H1 (cell line): Measurements from ENCODE around the gene TREM1. TPM values are rescaled to one million over a fixed set of nuclear protein-coding genes. Genes with fewer than 3 reads are reported as not detected.
A peak's percentile ranks its signal among the peaks of the same experiment; 100 is the strongest.

Experiments
- CTCF ChIA-PET: fragments of 300-600 bp; sonication (Branson Sonifier 250); formaldehyde crosslinking; loops from one replicate; lab custom pipeline; 2021; ENCODE audit not compliant: partially characterized antibody; lab: Charles Lee
- POLR2A ChIA-PET: fragments of 300-600 bp; sonication (Branson Sonifier 250); formaldehyde crosslinking; loops from one replicate; lab custom pipeline; 2021; ENCODE audit warnings: inconsistent platforms; ENCODE audit not compliant: partially characterized antibody; lab: Charles Lee
- DNase-seq, 2 experiments: peaks; one replicate each; pipeline versions ENCODE4 v3.0.0 to v3.0.0-alpha.2; 2010 to 2022; ENCODE audit warnings: low spot score in 2 of 2, low read depth in 1 of 2, mixed read lengths in 1 of 2
- FAIRE-seq: peaks from 2 replicates; lab custom pipeline; 2011; peaks lifted over from hg19 to GRCh38; lab: Jason Lieb, UNC
- H2AFZ ChIP-seq: 2 replicates; pipeline ENCODE4 v1.8.1; 2012; ENCODE audit warnings: low read length, inconsistent platforms
- H2AK5ac ChIP-seq: 2 replicates; pipeline ENCODE4 v1.6.1; 2013; ENCODE audit warnings: low read depth, low read length
- H2BK120ac ChIP-seq: replicated peaks from 2 replicates; pipeline ENCODE3; 2013; ENCODE audit warnings: low read depth, low read length, inconsistent platforms
- H2BK12ac ChIP-seq: 2 replicates; pipeline ENCODE4 v1.6.1; 2013; ENCODE audit warnings: low read depth, low read length
- H2BK15ac ChIP-seq: 2 replicates; pipeline ENCODE4 v1.6.1; 2013; ENCODE audit warnings: low read length
- H2BK20ac ChIP-seq: 2 replicates; pipeline ENCODE4 v1.6.1; 2013; ENCODE audit warnings: low read length
- H2BK5ac ChIP-seq: 2 replicates; pipeline ENCODE4 v1.6.1; 2013; ENCODE audit warnings: low read depth, low read length
- H3K14ac ChIP-seq: 2 replicates; pipeline ENCODE4 v1.6.1; 2013; ENCODE audit warnings: inconsistent platforms; ENCODE audit not compliant: insufficient read length
- H3K18ac ChIP-seq: 2 replicates; pipeline ENCODE4 v1.6.1; 2013; ENCODE audit warnings: low read length; ENCODE audit errors: extremely low read depth
- H3K23ac ChIP-seq: 2 replicates; pipeline ENCODE4 v1.6.1; 2013; ENCODE audit warnings: inconsistent platforms; ENCODE audit not compliant: insufficient read length
- H3K23me2 ChIP-seq: 2 replicates; pipeline ENCODE4 v1.6.1; 2013; ENCODE audit warnings: low read depth, low read length
- H3K27ac ChIP-seq: 2 replicates; pipeline ENCODE4 v1.6.1; 2011; ENCODE audit warnings: low read depth, low read length, inconsistent platforms
- H3K27me3 ChIP-seq, 4 experiments: replicated peaks in 1 of 4; 1 replicate in 1 of 4; 2 replicates in 3 of 4; pipeline versions ENCODE4 v1.6.1 to v1.8.1; 2011 to 2013; ENCODE audit warnings: low read length in 3 of 4, mild to moderate bottlenecking in 3 of 4, inconsistent platforms in 2 of 4, mixed read lengths in 2 of 4, moderate library complexity in 1 of 4; ENCODE audit not compliant: control insufficient read depth in 3 of 4, insufficient read depth in 3 of 4; ENCODE audit errors: extremely low read depth in 1 of 4
- H3K36me3 ChIP-seq, 4 experiments: 2 replicates each; pipeline versions ENCODE4 v1.6.1 to v1.8.1; 2011 to 2013; ENCODE audit warnings: mild to moderate bottlenecking in 4 of 4, low read length in 3 of 4, moderate library complexity in 2 of 4, control low read depth in 1 of 4, inconsistent platforms in 1 of 4; ENCODE audit not compliant: insufficient read depth in 4 of 4, control insufficient read depth in 2 of 4
- H3K4ac ChIP-seq: replicated peaks from 2 replicates; pipeline ENCODE3; 2013; ENCODE audit warnings: low read length, low read depth, mixed read lengths, inconsistent platforms; ENCODE audit not compliant: insufficient read length
- H3K4me1 ChIP-seq, 4 experiments: replicated peaks in 1 of 4; 1 replicate in 1 of 4; 2 replicates in 3 of 4; pipeline versions ENCODE4 v1.6.1 to v1.8.1; 2011 to 2013; ENCODE audit warnings: low read length in 3 of 4, inconsistent platforms in 2 of 4, mixed read lengths in 1 of 4; ENCODE audit not compliant: insufficient read depth in 4 of 4, control insufficient read depth in 3 of 4
- H3K4me2 ChIP-seq, 2 experiments: 2 replicates each; pipeline versions ENCODE4 v1.6.1 to v1.8.1; 2011 to 2013; ENCODE audit warnings: low read depth in 2 of 2, low read length in 2 of 2, control low read depth in 1 of 2, inconsistent platforms in 1 of 2, mild to moderate bottlenecking in 1 of 2; ENCODE audit not compliant: insufficient read depth in 1 of 2
- H3K4me3 ChIP-seq, 4 experiments: fragments of 200-600, 300-600 bp in 1 of 4; sonication (generic), shearing (Covaris generic), sonication (Bioruptor Twin) in 1 of 4; 2 replicates each; pipeline versions ENCODE4 v1.5.1 to v1.8.1; 2011 to 2016; ENCODE audit warnings: low read length in 4 of 4, low read depth in 3 of 4, control low read depth in 2 of 4, inconsistent platforms in 2 of 4, mild to moderate bottlenecking in 2 of 4, mixed read lengths in 1 of 4, moderate library complexity in 1 of 4; ENCODE audit not compliant: insufficient read depth in 2 of 4; ENCODE audit errors: extremely low read depth in 1 of 4
- H3K56ac ChIP-seq: replicated peaks from 2 replicates; pipeline ENCODE3; 2013; ENCODE audit warnings: low read depth, mild to moderate bottlenecking, mixed read lengths, low read length, inconsistent platforms; ENCODE audit not compliant: insufficient read length
- H3K79me1 ChIP-seq: 2 replicates; pipeline ENCODE4 v1.6.1; 2013; ENCODE audit warnings: low read depth, low read length, control low read depth
- H3K79me2 ChIP-seq, 2 experiments: 2 replicates each; pipeline versions ENCODE4 v1.6.1 to v1.8.1; 2012 to 2013; ENCODE audit warnings: low read length in 2 of 2, mild to moderate bottlenecking in 2 of 2, inconsistent platforms in 1 of 2; ENCODE audit not compliant: insufficient read depth in 2 of 2, control insufficient read depth in 1 of 2
- H3K9ac ChIP-seq, 4 experiments: replicated peaks in 1 of 4; 1 replicate in 1 of 4; 2 replicates in 3 of 4; pipeline versions ENCODE4 v1.6.1 to v1.8.1; 2011 to 2013; ENCODE audit warnings: low read depth in 3 of 4, low read length in 3 of 4, control low read depth in 2 of 4, mild to moderate bottlenecking in 2 of 4, moderate library complexity in 2 of 4, inconsistent platforms in 1 of 4; ENCODE audit errors: extremely low read depth in 1 of 4
- H3K9me3 ChIP-seq, 2 experiments: 2 replicates each; pipeline versions ENCODE4 v1.6.1 to v1.8.1; 2012 to 2013; ENCODE audit warnings: mild to moderate bottlenecking in 2 of 2, moderate library complexity in 2 of 2, control low read depth in 1 of 2, inconsistent platforms in 1 of 2, low read depth in 1 of 2, low read length in 1 of 2, mixed read lengths in 1 of 2; ENCODE audit not compliant: insufficient read depth in 2 of 2
- H4K20me1 ChIP-seq, 2 experiments: replicated peaks in 1 of 2; 2 replicates each; pipeline versions ENCODE3 to v1.8.1; 2011 to 2013; ENCODE audit warnings: inconsistent platforms in 2 of 2, low read length in 2 of 2, mild to moderate bottlenecking in 1 of 2; ENCODE audit not compliant: insufficient read depth in 2 of 2, control insufficient read depth in 1 of 2
- H4K5ac ChIP-seq: 2 replicates; pipeline ENCODE4 v1.6.1; 2013; ENCODE audit warnings: low read length, low read depth, mixed read lengths, inconsistent platforms; ENCODE audit not compliant: insufficient read length
- H4K8ac ChIP-seq: 2 replicates; pipeline ENCODE4 v1.8.0; 2013; ENCODE audit warnings: mild to moderate bottlenecking, moderate library complexity, low read length, inconsistent platforms; ENCODE audit not compliant: insufficient read depth; ENCODE audit errors: extremely low read depth
- H4K91ac ChIP-seq: replicated peaks from 2 replicates; pipeline ENCODE3; 2013; ENCODE audit warnings: low read length, mixed read lengths, inconsistent platforms; ENCODE audit not compliant: insufficient read length
- ZNF274 ChIP-seq: IDR thresholded peaks from 2 replicates; pipeline ENCODE4 v1.7.0; 2012; ENCODE audit warnings: low read length, borderline replicate concordance; ENCODE audit errors: extremely low read depth
- WGBS, 2 experiments: shearing (Covaris generic) in 1 of 2; methylation state at CpG; one replicate each; pipeline versions ENCODE4 v1.1.6 to v1.1.7; 2013 to 2015; ENCODE audit warnings: low lambda C conversion rate in 2 of 2, mixed read lengths in 2 of 2, inconsistent platforms in 1 of 2, low coverage in 1 of 2, missing lambda C conversion rate in 1 of 2; ENCODE audit not compliant: insufficient replicate concordance in 2 of 2, insufficient coverage in 1 of 2, insufficient read length in 1 of 2; ENCODE audit errors: extremely low coverage in 1 of 2, missing lambda C conversion rate in 1 of 2; 5-methylcytosine and 5-hydroxymethylcytosine counted together
- polyA plus RNA-seq, 7 experiments: library from polyadenylated mRNA; depleted of rRNA in 3 of 7; stranded (reverse) in 5 of 7; unstranded in 2 of 7; fragments of >200 nt in 5 of 7; fragments of 200-250 nt in 2 of 7; gene quantifications; 1 replicate in 5 of 7; 2 replicates in 1 of 7; 4 replicates in 1 of 7; pipeline versions ENCODE4 v1.2.1 to v1.2.3, GENCODE V29; 2011 to 2013; ENCODE audit warnings: missing spikeins in 2 of 7, mixed read lengths in 2 of 7
- total RNA-seq: library from RNA; stranded (reverse); fragmentation: NEBNext Ultra II Directional; extraction: Animal tissue kit (Norgen Biotek cat#: 25700); gene quantifications from 2 replicates; pipeline ENCODE4 v1.2.1, GENCODE V29; 2021

The TREM1 gene
- total and polyA plus RNA-seq, 2 of the 8 experiments (the other 6 are each of a cell fraction or from before 2014, with no cell fraction given) = not detected

DNA sequence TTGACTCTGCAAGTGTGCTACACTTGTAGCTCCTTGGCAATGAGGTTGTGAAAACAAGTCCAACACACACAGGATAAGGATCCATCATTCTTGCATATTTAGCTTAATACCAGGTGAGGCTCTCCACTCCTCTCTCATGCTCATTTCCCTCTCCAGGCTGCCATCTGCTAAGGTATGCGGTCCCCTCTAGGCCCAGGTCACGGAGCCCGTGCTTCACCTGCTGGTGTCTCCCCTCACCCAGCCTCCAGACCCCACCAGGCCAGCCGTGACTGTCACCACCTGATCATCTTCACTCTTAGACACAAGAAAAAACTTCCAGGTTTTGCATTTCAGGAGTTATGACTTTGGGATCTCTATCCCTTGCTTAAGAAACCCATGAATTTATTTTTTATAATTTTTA lies 34.7 kb upstream of the TREM1 start:
- Histone ChIP-seq H2BK120ac (no peak overlapping the region), H4K5ac (no peak overlapping the region), H3K4ac (no peak overlapping the region), H3K4me2 (no peak overlapping the region), H4K20me1 (no peaks in the 10 kb centered on the region), H2BK12ac (no peak overlapping the region), H3K18ac (no peak overlapping the region), H3K4me1 (peaks cover 0 to 13% (median 3%) of the 10 kb centered on the region in 4 experiments; a peak in 5 of 7 replicates), H3K4me3 (no peak overlapping the region), H2AFZ (no peak overlapping the region), H3K27ac (no peak overlapping the region), H3K27me3 (peaks cover 0 to 4% (median 2%) of the 10 kb centered on the region in 4 experiments; a peak in 2 of 7 replicates), H3K9ac (no peak overlapping the region), H3K56ac (no peak overlapping the region), H3K23ac (no peak overlapping the region), H3K36me3 (no peaks in the 10 kb centered on the region), H2BK5ac (no peak overlapping the region), H3K23me2 (no peaks in the 10 kb centered on the region), H3K79me2 (no peaks in the 10 kb centered on the region), H2BK20ac (no peak overlapping the region), H4K8ac (peak overlapping the region; percentile 63; the same call in 1 of the 2 replicates), H2AK5ac (no peak overlapping the region), H2BK15ac (no peak overlapping the region), H3K79me1 (no peaks in the 10 kb centered on the region), H3K14ac (no peak overlapping the region), H3K9me3 (no peaks in the 10 kb centered on the region), H4K91ac (peak overlapping the region; percentile 54)
- ChIA-PET POLR2A (no interaction called here), CTCF (interaction anchor here (0.5 to 6.8 kb wide), 17 partner anchors 10 to 768 kb away, joined by 3 to 97 read pairs (median 9); partner anchors contain the start of genes NCR2 and TREML4)
- DNase-seq (no peak), FAIRE-seq (no peak)
- WGBS, 2 experiments = 87% methylated on average over 4 of the region's 4 CpGs; no CpG with 5 or more reads in 1 of the 2 experiments
- no peak for TF ChIP-seq ZNF274
